GM19193 (cell line): Measurements from ENCODE around the gene AGPS.

Source experiments
- POLR2A ChIP-seq: IDR thresholded peaks from 4 replicates; pipeline ENCODE4 v1.6.1; 2011; ENCODE audit not compliant: insufficient read depth, insufficient read length; ENCODE audit errors: extremely low read depth

AGPS gene

DNA sequence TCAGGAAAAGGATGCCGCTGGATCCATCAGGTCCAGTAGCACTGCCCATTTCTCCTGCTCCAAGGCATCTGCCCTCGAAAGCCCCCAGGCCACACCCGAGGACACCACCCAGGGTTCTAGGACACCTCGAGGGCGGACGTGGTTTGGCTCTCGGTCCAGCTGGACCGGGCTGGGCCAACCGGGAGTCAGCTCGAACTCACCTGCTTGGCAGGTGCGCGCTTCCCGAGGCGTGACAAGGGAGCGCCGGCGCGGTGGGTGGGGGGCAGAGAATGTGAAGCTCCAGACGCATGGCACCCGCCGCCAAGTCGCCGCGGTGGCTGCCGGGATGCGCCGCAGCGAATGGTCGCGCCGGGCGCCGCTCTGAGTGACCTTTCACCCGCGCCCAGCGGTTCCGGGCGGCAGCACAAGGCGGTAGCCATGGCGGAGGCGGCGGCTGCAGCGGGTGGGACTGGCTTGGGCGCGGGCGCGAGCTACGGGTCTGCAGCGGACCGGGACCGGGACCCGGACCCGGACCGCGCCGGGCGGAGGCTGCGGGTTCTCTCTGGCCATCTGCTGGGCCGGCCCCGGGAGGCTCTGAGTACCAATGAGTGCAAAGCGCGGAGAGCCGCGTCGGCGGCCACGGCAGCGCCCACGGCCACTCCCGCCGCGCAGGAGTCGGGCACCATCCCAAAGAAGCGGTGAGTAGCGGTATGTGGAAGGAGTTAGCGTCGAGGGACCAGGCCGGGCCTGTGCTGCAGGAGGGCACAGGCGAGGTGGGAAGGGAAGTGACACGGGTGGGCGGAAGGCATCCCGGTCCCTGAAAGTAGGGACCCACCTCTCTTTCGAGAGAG lies at the start of gene AGPS:
TSS of gene AGPS (plus strand) at position 401 of the 830 bp plus-strand sequence. CDS start at position 418, 17 bp downstream.
- TF ChIP-seq POLR2A, result peak; percentile 85

DNA sequence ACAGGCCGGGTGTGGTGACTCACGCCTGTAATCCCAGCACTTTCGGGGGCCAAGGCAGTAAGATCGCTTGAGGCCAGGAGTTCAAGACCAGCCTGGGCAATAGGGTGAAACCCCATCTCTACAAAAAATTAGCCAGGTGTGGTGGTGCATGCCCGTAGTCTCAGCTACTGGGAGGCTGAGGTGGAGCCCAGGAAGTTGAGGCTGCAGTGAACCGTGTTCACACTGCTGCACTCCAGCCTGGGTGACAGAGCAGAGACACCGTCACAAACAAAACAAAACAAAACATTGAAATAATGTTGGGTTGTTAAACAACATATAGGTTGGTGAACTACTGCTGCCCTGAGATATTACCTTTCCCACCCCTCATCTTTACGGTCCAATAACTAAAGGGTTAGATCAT lies 48.8 kb upstream of the AGPS start:
- no peak for TF ChIP-seq POLR2A

DNA sequence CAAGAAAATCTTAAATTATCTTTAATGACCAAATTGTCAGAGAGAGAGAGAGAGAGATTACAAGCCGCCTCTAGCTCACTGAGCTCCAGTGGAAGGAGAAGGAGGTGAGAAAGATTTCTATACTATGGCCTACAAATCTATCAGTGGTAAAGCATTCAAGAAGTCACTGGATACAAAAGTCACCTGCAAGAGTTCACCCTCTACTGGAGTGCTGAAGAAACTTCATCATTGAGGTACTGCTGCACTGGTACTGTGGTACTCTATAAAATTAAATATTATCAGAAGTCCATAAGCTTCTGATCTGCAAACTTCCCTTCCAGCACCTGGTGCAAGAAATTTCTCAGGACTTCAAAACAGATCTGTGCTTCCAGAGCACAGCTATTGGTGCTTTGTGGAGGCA lies 48.3 kb upstream of the AGPS start:
- TF ChIP-seq POLR2A, result no peak

DNA sequence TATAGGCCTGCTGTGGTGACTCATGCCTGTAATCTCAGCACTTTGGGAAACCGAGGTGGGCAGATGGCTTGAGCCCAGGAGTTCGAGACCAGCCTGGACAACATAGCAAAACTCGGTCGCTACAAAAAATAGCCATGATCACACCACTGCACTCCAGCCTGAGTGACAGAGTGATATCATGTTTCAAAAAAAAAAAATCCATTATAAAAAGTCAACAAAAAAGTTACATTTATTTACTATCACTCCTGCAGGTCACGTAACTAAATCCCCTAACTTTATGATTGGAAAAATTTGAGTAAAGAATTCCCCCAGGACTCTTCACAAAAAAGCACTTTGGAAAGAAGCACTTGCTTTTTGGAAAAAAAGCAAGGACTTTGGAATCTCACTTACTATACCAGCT lies 46.4 kb upstream of the AGPS start:
- TF ChIP-seq POLR2A, result no peak

DNA sequence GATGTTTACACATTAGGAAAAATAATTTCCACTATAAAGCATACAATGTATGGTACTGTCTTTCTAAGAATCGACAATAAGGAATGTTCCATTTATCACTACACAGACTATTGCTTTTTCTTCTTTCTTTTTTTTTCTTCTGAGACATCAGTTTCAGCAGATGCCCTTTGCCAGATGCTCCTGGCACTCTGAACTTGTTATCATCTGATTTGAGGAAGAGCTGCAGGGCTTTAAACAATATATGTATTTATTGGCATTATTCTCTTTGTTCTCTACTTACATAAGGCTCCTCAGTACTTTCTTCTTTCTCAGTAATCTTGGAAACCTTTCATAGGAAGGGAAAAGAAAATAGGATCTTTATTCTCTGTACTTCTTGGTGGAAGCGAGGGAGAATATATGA lies 45.0 kb upstream of the AGPS start:
- TF ChIP-seq POLR2A, result no peak

DNA sequence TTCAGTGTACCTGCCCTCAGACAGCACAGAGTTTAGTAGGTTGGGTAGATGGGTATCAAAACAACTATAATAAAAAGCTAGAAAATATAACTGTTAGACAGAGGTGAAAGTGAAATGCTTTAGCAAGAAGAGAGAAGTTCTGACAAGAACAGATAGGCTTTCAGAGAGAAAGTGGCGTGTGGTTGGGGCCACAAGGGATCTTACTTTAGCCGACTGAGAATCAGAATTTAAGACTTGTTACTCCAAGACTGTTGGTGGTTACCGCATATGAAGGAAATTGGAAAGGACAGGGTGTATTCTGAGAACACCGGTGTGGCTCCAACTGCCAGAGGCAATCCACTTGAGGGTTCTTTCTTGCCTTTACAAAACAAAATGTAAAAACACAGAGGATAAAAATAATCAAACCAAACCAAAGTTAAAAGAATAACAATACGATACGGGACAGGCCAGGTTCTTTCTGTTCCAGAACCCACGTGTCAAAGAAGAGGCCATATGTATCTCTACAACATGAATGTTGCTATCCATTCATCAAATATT lies 44.4 kb upstream of the AGPS start:
- no peak for TF ChIP-seq POLR2A

DNA sequence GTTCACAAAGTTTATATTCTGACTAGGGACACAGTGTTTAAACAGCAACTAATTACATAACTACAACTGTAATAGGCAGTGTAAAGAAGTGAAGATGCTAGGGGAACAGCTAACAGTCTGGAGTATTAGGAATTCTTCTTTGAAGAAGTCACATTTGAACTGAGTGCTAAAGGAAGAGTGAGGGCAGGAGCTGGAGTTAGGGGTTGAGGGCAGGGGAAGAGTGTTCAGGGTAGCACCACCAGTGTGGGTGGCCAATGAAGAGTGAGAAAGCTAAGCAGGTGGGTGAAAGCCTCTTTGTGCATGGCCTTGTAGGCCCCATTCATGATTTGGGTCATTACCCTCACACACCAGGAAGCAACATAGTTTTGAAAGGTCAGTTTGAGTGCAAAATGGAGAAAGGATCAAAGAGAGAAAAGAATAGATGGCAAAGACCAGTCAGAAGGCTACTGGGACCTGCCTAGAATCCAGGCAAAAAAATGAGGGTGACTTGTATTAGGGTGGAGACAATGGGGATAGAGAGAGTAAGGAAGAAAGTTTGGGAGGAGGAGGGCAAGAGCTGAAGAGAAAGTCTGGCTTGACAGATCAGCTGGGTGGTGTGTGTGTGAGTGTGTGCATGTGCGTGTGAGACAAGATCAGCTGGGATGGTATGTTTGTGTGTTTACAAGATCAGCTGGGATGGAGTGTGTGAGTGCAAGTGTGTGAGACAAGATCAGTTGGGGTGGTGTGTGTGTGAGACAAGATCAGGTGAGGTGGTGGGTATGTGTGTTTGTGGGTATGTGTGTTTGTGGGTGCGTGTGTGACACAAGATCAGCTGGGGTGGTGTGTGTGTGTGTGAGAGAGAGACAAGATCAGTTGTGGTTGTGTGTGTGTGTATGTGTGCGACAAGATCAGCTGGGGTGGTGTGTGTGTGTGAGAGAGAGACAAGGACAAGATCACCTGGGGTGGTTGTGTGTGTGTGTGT lies 43.6 kb upstream of the AGPS start:
- TF ChIP-seq POLR2A, result no peak

DNA sequence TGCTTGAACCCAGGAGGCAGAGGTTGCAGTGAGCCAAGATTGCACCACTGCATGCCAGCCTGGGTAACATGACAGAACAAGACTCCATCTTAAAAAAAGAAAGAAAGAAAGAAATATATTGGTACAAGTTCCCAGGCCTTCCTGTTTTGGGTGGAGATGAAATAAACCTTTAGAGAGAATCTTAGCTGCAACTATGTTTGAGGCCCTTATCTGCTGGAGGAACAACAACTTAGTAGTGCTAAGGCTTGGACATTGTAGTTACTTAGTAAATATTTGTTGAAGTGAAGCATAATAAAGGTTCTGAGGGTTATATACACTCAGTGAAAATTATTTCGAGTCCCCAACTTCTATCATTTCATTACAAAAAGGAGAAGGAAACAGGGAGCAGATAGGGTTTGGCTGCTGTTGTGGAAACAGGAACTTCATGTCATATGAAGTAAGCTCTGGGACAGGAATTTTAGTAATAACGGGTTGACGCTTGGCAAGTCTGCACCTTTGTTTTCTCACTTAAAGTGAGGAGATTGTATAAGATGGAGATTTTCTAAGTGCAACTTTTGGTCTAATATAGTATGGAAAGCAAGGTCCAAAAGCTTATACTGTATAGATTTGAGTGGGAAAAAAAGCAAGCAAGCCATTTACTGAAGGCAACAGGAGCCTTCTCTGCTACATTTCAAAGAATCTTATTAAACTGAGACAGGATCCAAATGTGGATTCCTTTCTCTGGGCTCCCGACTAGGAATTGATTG lies 40.0 kb upstream of the AGPS start:
- no peak for TF ChIP-seq POLR2A

DNA sequence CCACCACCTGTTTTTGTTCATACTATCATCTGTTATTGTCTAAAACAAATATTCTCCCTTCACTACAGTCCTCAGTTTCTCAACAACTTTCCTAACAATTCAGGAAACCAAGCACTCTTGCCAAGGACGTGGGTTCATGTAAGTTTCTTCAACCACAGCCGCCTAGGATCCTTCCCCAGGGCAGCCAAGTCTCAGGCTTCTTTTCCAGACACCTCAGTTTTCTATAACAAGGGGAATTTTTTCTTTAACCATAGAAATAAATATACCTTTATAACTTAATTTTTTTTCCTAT lies 39.4 kb upstream of the AGPS start:
- TF ChIP-seq POLR2A, result no peak

DNA sequence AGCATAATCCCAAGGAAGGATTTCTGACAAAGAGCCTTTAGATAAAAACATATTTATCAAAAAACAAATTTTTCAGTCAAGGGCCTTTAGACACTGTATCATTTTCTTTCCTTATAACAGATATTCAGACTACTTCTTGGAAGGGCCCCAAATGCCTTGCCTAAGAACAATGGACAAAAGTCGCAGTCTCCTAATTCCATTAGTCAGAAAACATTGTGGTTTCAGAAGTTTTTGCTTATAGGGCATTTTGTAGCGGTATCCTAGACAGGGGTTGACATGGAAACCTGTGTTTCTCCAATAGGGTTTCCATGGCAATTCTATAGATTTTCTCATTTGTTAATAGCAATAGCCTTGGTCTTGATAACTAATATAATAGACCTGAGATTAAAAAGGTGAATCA lies 36.7 kb upstream of the AGPS start:
- TF ChIP-seq POLR2A, result no peak

DNA sequence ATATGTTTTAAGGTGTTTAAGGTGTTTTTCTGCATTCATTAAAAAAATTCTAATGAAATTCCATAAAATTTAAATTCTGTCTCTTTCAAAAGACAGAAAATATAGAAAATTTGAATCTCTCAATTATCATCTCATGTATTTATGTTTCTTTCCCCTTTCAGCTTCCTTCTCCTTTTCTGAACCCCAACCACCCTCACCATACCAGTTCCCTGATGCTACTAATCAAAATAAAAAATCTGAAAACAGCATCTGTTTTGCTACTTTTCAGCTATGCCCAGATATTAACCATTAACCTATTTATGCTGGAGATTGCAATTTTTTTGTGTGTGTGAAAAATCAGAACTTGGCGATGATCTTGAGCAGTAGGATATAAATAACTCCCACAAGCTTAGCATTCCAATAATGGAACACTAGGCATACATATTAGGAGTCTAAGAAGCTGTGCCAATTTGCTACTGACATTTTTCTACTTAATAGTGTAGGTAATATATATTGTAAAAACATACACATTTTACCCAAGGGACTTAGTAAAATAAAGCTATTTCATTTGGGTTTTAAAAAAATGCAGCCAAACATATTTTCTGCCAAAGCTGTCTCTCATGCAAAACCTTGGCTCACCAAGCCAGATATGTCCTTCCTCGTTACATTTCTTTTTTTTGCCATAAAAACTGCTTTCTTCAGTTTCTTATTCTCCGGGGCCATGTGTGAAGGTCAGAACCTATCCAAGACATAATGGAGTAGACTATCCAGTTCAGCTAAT lies 32.6 kb upstream of the AGPS start:
- TF ChIP-seq POLR2A, result no peak

DNA sequence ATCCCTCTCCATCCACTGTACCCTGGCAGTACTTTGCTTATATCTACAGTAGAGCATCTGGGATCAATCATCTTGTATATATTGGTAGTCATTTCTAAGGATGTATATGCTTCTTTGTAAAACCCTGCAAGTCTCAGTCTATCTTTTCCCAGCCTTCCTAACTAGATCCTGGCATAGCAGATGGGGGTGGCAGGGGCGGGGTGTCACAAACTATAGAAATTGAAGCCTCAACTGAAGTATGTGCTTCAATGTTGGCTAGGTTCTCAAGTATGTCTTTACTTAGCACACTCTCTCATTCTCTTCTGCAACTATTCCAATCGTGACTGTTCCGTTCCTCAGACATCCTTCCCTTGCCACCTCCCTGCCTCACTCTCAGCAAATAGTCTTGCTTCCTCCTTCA lies 30.1 kb upstream of the AGPS start:
- TF ChIP-seq POLR2A, result no peak

DNA sequence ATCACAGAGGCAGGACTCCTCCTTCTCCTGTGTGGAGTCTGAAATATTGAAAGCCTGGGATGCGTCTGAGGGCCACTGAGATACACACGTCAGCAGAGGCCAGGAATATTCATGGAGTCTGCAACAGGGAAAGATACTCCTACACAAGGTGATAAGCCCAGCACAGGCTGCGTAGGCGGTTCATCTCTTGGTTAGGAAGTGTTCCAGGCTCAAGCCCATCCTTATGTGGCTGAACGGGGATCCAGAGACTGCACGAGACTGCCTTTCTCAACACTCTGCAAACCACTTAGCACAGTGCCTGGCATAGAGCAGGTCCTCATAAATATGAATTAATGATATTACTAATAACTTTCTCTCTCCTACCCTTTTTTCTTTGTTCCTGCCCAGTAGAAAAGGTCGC lies 29.2 kb upstream of the AGPS start:
- no peak for TF ChIP-seq POLR2A

DNA sequence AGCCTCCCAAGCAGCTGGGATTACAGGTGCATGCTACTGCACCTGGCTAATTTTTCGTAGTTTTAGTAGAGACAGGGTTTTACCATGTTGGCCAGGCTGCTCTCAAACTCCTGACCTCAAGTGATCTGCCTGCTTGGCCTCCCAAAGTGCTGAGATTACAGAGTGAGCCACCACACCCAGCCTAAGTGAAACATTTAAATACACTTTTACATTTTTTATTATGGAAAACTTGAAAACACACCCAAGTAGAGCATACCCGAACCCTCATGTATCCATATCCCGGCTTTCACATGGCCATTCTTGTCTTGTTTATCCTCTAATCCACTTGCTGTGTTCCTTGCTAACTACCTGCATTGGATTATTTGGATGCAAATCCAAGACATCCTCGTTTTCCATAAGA lies 13.2 kb upstream of the AGPS start:
- no peak for TF ChIP-seq POLR2A

DNA sequence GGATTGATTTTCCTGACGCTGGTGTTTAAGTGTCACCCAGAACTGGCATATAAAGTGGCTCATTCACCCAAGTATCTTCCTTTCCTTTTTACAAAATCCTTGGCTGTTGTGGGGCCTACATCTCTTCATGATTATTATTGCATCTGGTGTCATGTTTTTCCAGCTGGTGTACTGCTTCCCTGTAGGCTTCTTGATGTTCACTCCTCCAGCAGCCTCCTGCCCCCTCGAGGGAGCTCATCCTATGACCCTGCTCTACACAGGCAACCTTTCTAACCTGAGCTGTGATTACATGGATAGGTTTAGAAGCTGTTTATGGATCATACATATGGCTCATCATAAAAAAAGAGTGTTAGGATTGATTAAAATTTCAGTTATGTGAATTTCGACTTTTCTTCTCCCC lies 12.4 kb upstream of the AGPS start:
- TF ChIP-seq POLR2A, result no peak

DNA sequence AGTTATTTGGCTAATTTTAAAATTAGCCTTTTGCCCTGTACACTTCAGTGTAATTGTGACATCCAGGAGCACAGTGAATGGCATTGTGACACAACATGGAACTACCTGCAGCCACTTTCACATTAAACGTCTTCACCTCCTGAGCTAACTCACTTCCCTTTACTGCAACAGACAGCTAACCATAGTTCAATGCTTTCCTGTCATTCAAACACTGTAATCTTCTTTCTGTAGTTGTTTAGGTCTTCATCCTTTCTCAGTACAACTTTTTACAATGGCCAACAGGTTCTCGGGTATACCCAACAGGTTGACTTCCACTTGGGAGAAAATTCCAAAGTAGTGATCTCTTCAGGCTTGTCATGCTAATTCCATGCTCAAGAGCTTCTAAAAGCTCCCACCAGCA lies 8.6 kb upstream of the AGPS start:
- TF ChIP-seq POLR2A, result no peak
